DMS79 (cell line): ENCODE data around the gene SPOCK1.

Experiments used
- DNase-seq: peaks from one replicate; lab custom pipeline; 2025; lab: John Stamatoyannopoulos, UW

SPOCK1 gene

GRCh38 chr5:137492331-137492730 is 6.8 kb downstream of the SPOCK1 start:
- no peak for DNase-seq

GRCh38 chr5:137491121-137491520 is 8.0 kb downstream of the SPOCK1 start:
- DNase-seq, result no peak

- no peak for DNase-seq
These were observed 8.5 kb downstream of the SPOCK1 start for GRCh38 chr5:137490591-137490990.

- DNase-seq, result no peak
These were observed 10.2 kb downstream of the SPOCK1 start for GRCh38 chr5:137488974-137489373.

- peak; percentile 15 for DNase-seq
These were observed 10.6 kb downstream of the SPOCK1 start for GRCh38 chr5:137488516-137488915.

GRCh38 chr5:137487600-137487999 is 11.5 kb downstream of the SPOCK1 start:
- DNase-seq, result no peak

- no peak for DNase-seq
These were observed 12.4 kb downstream of the SPOCK1 start for GRCh38 chr5:137486707-137487106.

- DNase-seq, result peak; percentile 17
These were observed 17.5 kb downstream of the SPOCK1 start for GRCh38 chr5:137481596-137481995.

GRCh38 chr5:137478043-137478442 is 21.1 kb downstream of the SPOCK1 start:
- no peak for DNase-seq

GRCh38 chr5:137470921-137471220 is 28.3 kb downstream of the SPOCK1 start:
- no peak for DNase-seq

GRCh38 chr5:137470111-137470920 is 28.8 kb downstream of the SPOCK1 start:
- DNase-seq, result no peak

GRCh38 chr5:137466889-137467288 is 32.2 kb downstream of the SPOCK1 start:
- DNase-seq, result no peak

- DNase-seq, result no peak
These were observed 33.2 kb downstream of the SPOCK1 start for GRCh38 chr5:137465930-137466329.

GRCh38 chr5:137462816-137463520 is 36.2 kb downstream of the SPOCK1 start:
- no peak for DNase-seq

GRCh38 chr5:137462265-137462590 is 36.9 kb downstream of the SPOCK1 start:
- no peak for DNase-seq

GRCh38 chr5:137461391-137462264 is 37.5 kb downstream of the SPOCK1 start:
- no peak for DNase-seq

- DNase-seq, result no peak
These were observed 44.5 kb downstream of the SPOCK1 start for GRCh38 chr5:137454671-137455070.

GRCh38 chr5:137453483-137454080 is 45.5 kb downstream of the SPOCK1 start:
- DNase-seq, result no peak

- DNase-seq, result no peak
These were observed 48.4 kb downstream of the SPOCK1 start for GRCh38 chr5:137450759-137451158.

GRCh38 chr5:137448868-137449267 is 50.3 kb downstream of the SPOCK1 start:
- DNase-seq, result no peak

- no peak for DNase-seq
These were observed 52.5 kb downstream of the SPOCK1 start for GRCh38 chr5:137446615-137447014.

GRCh38 chr5:137446151-137446550 is 53.0 kb downstream of the SPOCK1 start:
- no peak for DNase-seq
